HepG2 (cell line): ENCODE results near the gene KRT2. TPM values are rescaled to one million over a fixed set of nuclear protein-coding genes. Genes with fewer than 3 reads are reported as not detected.

ENCODE experiments used
- ATAC-seq: fragments of 200-7000 bp; cut with Tn5 transposase; 3 replicates; pipeline ENCODE4 v1.9.1; 2020; ENCODE audit warnings: mild to moderate bottlenecking, moderate library complexity
- BruUV-seq: library from RNA; stranded (reverse); fragments of 400-500 nt; replicated peaks from 2 replicates; lab custom pipeline; 2021; lab: Mats Ljungman, UMichigan
- CTCF ChIA-PET: fragments of 300-600 bp; formaldehyde crosslinking; extraction: SDS; loops from one replicate; lab custom pipeline; 2021; ENCODE audit warnings: low total read pairs, inconsistent platforms, low intra/inter-chr PET ratio; lab: Yijun Ruan, JAX
- POLR2A ChIA-PET: fragments of 350-600 bp; sonication (Branson Sonifier 250); formaldehyde crosslinking; loops from one replicate; lab custom pipeline; 2020; ENCODE audit warnings: antibody characterized with exemption, inconsistent platforms; lab: Yijun Ruan, JAX
- DNase-seq: peaks from one replicate; pipeline ENCODE4 v3.0.0-alpha.2; 2015; ENCODE audit warnings: low spot score
- FAIRE-seq: peaks from 3 replicates; lab custom pipeline; 2011; peaks lifted over from hg19 to GRCh38; lab: Jason Lieb, UNC
- H2AFZ ChIP-seq: one replicate; pipeline ENCODE4 v1.6.1; 2011; ENCODE audit warnings: low read length, inconsistent platforms
- H3K27ac ChIP-seq: fragments of 300-600 bp; 3 replicates; pipeline ENCODE4 v1.8.0; 2011; ENCODE audit warnings: mixed run types, mild to moderate bottlenecking, mixed read lengths, low read length, inconsistent platforms; ENCODE audit not compliant: insufficient read depth; ENCODE audit errors: extremely low read length
- H3K27me3 ChIP-seq, 2 experiments: fragments of 200-600 bp in 1 of 2; 2 replicates in 1 of 2; 3 replicates in 1 of 2; pipeline versions ENCODE4 v1.6.0 to v1.8.0; 2011; ENCODE audit warnings: low read length in 2 of 2, mild to moderate bottlenecking in 2 of 2, moderate library complexity in 2 of 2, inconsistent platforms in 1 of 2; ENCODE audit not compliant: insufficient read depth in 2 of 2, control insufficient read depth in 1 of 2
- H3K36me3 ChIP-seq, 2 experiments: fragments of 200-600 bp in 1 of 2; replicated peaks in 1 of 2; 2 replicates in 1 of 2; 3 replicates in 1 of 2; pipeline versions ENCODE4 v1.5.1 to v1.8.0; 2011; ENCODE audit warnings: low read length in 2 of 2, inconsistent platforms in 1 of 2; ENCODE audit not compliant: insufficient read depth in 2 of 2, control insufficient read depth in 1 of 2
- H3K4me1 ChIP-seq: 2 replicates; pipeline ENCODE4 v1.5.1; 2012; ENCODE audit warnings: low read length, inconsistent platforms; ENCODE audit not compliant: insufficient read depth
- H3K4me2 ChIP-seq: 2 replicates; pipeline ENCODE4 v1.6.0; 2011; ENCODE audit warnings: low read depth, low read length, inconsistent platforms
- H3K4me3 ChIP-seq, 3 experiments: fragments of 200-600 bp in 1 of 3; sonication (generic), shearing (Covaris generic) in 1 of 3; replicated peaks in 1 of 3; 2 replicates each; pipeline ENCODE4 v1.5.1; 2011 to 2016; ENCODE audit warnings: low read length in 3 of 3, inconsistent platforms in 2 of 3, low read depth in 2 of 3, mild to moderate bottlenecking in 2 of 3, control low read depth in 1 of 3, mixed read lengths in 1 of 3; ENCODE audit not compliant: insufficient read depth in 1 of 3
- H3K79me2 ChIP-seq: one replicate; pipeline ENCODE4 v1.6.1; 2011; ENCODE audit warnings: low read length, inconsistent platforms; ENCODE audit not compliant: insufficient read depth
- H3K9ac ChIP-seq: 2 replicates; pipeline ENCODE4 v1.6.0; 2011; ENCODE audit warnings: mild to moderate bottlenecking, low read depth, low read length, inconsistent platforms; ENCODE audit not compliant: insufficient read depth
- H3K9me3 ChIP-seq: 2 replicates; pipeline ENCODE4 v1.5.1; 2012; ENCODE audit warnings: mild to moderate bottlenecking, low read length
- H4K20me1 ChIP-seq: 2 replicates; pipeline ENCODE4 v1.6.0; 2011; ENCODE audit warnings: inconsistent platforms, mild to moderate bottlenecking, low read length, moderate library complexity; ENCODE audit not compliant: insufficient read depth
- DNMT3B ChIP-seq: conservative IDR thresholded peaks from 2 replicates; pipeline ENCODE4 v1.6.1; 2016; ENCODE audit warnings: missing biosample characterization, control low read depth
- EZH2 ChIP-seq: conservative IDR thresholded peaks from 2 replicates; pipeline ENCODE4 v1.6.1; 2012; ENCODE audit warnings: mild to moderate bottlenecking, low read depth, low read length, moderate library complexity
- KLF15 ChIP-seq: sonication (generic); formaldehyde crosslinking; IDR thresholded peaks from 2 replicates; pipeline ENCODE4 v1.8.1; 2023; ENCODE audit warnings: borderline replicate concordance, mild to moderate bottlenecking, inconsistent platforms, missing genetic modification reagents, mixed read lengths
- SUZ12 ChIP-seq: fragments of 150-350 bp; IDR thresholded peaks from 2 replicates; pipeline ENCODE4 v1.6.1; 2014; ENCODE audit warnings: low read depth, low read length
- ZNF382 ChIP-seq: sonication (generic); formaldehyde crosslinking; IDR thresholded peaks from 2 replicates; pipeline ENCODE4 v1.5.0; 2020; ENCODE audit warnings: missing genetic modification reagents, mild to moderate bottlenecking, borderline replicate concordance
- WGBS: methylation state at CpG from one replicate; pipeline ENCODE4 v1.1.6; 2017; ENCODE audit warnings: low lambda C conversion rate; 5-methylcytosine and 5-hydroxymethylcytosine counted together
- in situ Hi-C: cut with HindIII; loops from 2 replicates; pipeline ENCODE4 v1.10.0; 2017; ENCODE audit warnings: low pct_unique_long_range_greater_than_20kb; ENCODE audit not compliant: extremely low pct_ligation_motif_present
- intact Hi-C: fragments of 100-400 bp; cut with micrococcal nuclease; formaldehyde crosslinking; loops from one replicate; pipeline ENCODE4 v1.10.0; 2022; ENCODE audit not compliant: unreplicated experiment
- polyA plus RNA-seq, 8 experiments: library from polyadenylated mRNA; depleted of rRNA in 3 of 8; stranded (reverse) in 7 of 8; unstranded in 1 of 8; fragments of >200 nt; fragmentation: Illumina TruSeq in 4 of 8; extraction: Trizol in 4 of 8; gene quantifications; 2 replicates each; pipeline versions ENCODE4 v1.2.1 to v1.2.3, GENCODE V29; 2011 to 2016; ENCODE audit warnings: low read depth in 4 of 8, missing spikeins in 1 of 8, mixed read lengths in 1 of 8; ENCODE audit not compliant: insufficient read depth in 1 of 8
- total RNA-seq, 5 experiments: library from RNA; depleted of rRNA; stranded (reverse); fragments of >200 nt; fragmentation: Illumina TruSeq; extraction: Trizol; gene quantifications; 2 replicates each; pipeline ENCODE4 v1.2.3, GENCODE V29; 2016; ENCODE audit warnings: low read depth in 1 of 5
- TF ChIP-seq, protein P1 (sequence below): sonication (generic); formaldehyde crosslinking; IDR thresholded peaks from 2 replicates; pipeline ENCODE4 v1.9.0; 2021; ENCODE audit warnings: missing genetic modification reagents, borderline replicate concordance
- TF ChIP-seq, protein P2 (sequence below): sonication (generic); formaldehyde crosslinking; IDR thresholded peaks from 2 replicates; pipeline ENCODE4 v1.8.1; 2022; ENCODE audit warnings: mild to moderate bottlenecking, missing genetic modification reagents

The KRT2 gene
- total and polyA plus RNA-seq, 2 of the 13 experiments (the other 11 are each of a cell fraction or from before 2014, with no cell fraction given): not detected

DNA sequence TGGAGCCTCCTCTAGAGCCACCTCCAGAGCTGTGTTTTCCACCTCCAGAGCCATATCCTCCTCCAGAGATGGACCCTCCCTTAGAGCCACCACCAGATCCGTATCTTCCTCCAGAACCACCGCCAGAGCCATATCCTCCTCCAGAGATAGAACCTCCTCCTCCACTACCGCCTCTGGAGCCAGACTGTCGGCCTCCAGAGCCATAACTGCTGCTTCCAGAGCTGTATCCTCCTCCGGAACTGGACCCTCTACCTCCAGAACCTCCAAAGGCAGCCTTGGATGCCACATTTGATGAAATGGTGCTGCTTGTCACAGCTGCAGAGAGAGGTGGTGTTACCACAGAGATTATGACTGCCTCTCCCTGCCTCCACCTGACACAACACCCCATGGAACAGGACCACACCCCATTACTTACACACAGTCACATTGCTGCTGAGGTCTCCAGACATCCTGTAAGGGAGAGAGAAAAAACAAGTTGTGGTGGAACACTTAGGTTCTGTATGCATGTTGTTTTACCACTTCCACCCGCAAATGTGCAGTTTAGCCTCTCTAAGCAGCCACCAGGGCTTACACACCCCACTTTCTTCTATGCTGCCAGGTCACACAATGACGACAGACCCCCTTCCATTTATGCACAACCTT lies 6.8 kb downstream of the KRT2 start:
- no peaks in the 10 kb centered on the region for H3K9me3 ChIP-seq
- no peaks in the 10 kb centered on the region for H3K4me1 ChIP-seq
- no peak overlapping the region for H3K4me2 ChIP-seq
- POLR2A ChIA-PET: no interaction called here
- in situ Hi-C loops: no loop called here
- no peak overlapping the region for H3K9ac ChIP-seq
- H2AFZ ChIP-seq: no peak overlapping the region
- H3K36me3 ChIP-seq: no peaks in the 10 kb centered on the region
- peaks cover 3 to 60% of the 10 kb centered on the region in 2 experiments; a peak in 4 of 5 replicates for H3K27me3 ChIP-seq
- no peaks in the 10 kb centered on the region for H4K20me1 ChIP-seq
- FAIRE-seq: no peak
- WGBS: 0% methylated on average over 7 of the region's 7 CpGs
- no peak overlapping the region for H3K27ac ChIP-seq
- no peak for TF ChIP-seq SUZ12
- TF ChIP-seq, protein P1, sequence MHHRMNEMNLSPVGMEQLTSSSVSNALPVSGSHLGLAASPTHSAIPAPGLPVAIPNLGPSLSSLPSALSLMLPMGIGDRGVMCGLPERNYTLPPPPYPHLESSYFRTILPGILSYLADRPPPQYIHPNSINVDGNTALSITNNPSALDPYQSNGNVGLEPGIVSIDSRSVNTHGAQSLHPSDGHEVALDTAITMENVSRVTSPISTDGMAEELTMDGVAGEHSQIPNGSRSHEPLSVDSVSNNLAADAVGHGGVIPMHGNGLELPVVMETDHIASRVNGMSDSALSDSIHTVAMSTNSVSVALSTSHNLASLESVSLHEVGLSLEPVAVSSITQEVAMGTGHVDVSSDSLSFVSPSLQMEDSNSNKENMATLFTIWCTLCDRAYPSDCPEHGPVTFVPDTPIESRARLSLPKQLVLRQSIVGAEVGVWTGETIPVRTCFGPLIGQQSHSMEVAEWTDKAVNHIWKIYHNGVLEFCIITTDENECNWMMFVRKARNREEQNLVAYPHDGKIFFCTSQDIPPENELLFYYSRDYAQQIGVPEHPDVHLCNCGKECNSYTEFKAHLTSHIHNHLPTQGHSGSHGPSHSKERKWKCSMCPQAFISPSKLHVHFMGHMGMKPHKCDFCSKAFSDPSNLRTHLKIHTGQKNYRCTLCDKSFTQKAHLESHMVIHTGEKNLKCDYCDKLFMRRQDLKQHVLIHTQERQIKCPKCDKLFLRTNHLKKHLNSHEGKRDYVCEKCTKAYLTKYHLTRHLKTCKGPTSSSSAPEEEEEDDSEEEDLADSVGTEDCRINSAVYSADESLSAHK (CRISPR knock-in tag): no peak
- no peak for TF ChIP-seq KLF15 (CRISPR knock-in tag)
- TF ChIP-seq ZNF382 (CRISPR knock-in tag): no peak
- TF ChIP-seq, protein P2, sequence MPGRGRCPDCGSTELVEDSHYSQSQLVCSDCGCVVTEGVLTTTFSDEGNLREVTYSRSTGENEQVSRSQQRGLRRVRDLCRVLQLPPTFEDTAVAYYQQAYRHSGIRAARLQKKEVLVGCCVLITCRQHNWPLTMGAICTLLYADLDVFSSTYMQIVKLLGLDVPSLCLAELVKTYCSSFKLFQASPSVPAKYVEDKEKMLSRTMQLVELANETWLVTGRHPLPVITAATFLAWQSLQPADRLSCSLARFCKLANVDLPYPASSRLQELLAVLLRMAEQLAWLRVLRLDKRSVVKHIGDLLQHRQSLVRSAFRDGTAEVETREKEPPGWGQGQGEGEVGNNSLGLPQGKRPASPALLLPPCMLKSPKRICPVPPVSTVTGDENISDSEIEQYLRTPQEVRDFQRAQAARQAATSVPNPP (CRISPR knock-in tag): no peak
- TF ChIP-seq DNMT3B (CRISPR knock-in tag): no peak
- no peak for TF ChIP-seq EZH2
- TF ChIP-seq, all 625 proteins: peak for 0
- BruUV-seq: no TSS peak
- no peak for ATAC-seq
- no peak overlapping the region for H3K4me3 ChIP-seq
- DNase-seq: no peak
- H3K79me2 ChIP-seq: no peaks in the 10 kb centered on the region
- intact Hi-C loops: no loop called here
- CTCF ChIA-PET: no interaction called here
